Measurements from ENCODE around the gene SCAMP1. TPM values are rescaled to one million over a fixed set of nuclear protein-coding genes. Genes with fewer than 3 reads are reported as not detected.

SCAMP1 gene
- total RNA-seq, 1 donor from 2014 or later: 23.9 TPM

DNA sequence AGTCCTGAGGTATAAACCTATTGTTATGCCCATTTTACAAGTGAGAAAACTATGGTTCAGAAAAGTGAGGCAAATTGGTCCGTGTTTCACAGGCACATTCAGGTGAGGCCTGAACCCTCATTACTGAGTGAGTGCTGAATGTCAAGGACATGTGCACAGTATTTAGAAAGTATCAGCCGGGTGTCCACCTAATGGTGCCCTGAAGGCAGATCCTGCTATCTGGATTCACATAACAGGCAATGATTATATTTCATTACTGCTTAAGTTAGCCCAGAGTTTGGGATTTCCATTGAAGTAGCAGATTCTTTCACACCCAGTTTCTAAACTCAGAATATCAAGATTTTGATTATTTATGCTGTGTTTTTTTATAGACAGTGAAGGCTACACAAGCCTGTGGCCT lies 145.4 kb downstream of the SCAMP1 start:
- no peak for DNase-seq (ENCODE audit: low read depth)
- no peak overlapping the region for H3K4me3 ChIP-seq (ENCODE audit: low read depth, low read length)
- no peak for TF ChIP-seq CTCF (conservative IDR thresholded peaks at IDR 0.05; ENCODE audit: low read depth, low read length)

DNA sequence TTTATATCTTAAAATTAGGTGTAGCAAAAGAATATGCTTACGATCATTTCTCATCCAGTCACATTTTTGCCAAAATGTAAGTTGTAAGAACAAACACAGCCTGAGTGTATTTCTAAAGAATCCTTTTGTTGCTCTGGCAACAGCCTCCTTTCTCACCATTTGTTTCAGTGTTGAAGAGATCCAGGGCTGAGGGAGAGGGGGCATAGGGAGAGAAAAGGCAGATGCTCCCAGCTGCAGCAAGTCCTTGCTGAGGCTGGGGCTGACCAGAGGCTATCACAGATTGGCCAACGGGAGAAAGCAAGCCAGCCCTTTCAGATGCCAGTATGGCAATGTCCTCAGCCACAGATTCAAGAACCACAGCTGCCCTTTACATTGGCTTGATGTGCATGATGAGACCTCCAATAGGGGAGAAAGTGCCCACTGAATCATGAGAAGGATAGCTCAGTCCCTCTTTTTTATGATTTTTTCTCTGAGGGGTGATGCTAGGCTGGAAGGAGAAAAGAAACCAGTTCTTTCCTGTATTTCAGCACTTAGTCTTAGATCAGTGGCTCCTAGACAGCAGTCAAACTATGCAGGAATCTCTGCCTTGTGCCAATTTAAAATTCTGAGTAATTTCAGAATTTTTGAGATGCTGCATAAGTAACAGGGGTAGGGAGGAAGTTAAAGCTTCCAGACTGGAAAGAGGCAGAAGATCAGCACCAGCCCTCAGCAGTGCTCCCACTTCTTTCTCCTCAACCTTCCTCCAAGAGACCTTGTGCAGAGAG lies 146.0 kb downstream of the SCAMP1 start:
- H3K4me3 ChIP-seq (ENCODE audit: low read depth, low read length): no peak overlapping the region
- TF ChIP-seq CTCF (conservative IDR thresholded peaks at IDR 0.05; ENCODE audit: low read depth, low read length): no peak
- no peak for DNase-seq (ENCODE audit: low read depth)

- no peak for DNase-seq (ENCODE audit: low read depth)
- no peak overlapping the region for H3K4me3 ChIP-seq (ENCODE audit: low read depth, low read length)
- TF ChIP-seq CTCF (conservative IDR thresholded peaks at IDR 0.05; ENCODE audit: low read depth, low read length): no peak
Observed at GRCh38 chr5:78507531-78507930, 147.1 kb downstream of the SCAMP1 start.

DNA sequence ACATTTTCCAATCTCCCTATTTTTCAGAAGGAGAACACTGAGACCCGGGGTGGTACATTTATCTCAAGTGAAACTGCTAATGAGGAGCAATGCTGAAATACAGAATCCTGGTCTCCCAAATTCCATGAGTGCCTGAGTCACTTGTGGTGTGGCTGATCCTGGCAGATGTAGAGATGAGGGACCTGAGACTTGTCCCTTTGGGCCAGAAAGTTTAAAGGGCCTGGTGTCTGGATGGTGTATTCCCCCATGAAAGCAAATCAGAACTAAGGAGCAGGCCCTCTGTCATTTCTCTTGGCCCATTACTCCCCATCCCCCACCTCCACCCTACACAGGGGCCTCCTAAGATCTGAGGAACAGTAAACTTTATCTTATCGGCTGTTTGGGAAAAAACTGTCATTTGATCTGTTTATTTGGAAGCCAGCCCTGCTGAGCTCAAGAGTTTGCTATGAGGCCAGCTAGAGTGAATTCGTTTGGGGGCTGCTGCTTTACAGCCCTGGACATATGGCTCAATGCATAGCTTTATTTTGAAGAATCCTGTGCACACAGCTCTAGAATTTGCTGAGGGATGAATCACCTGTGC lies 147.9 kb downstream of the SCAMP1 start:
- no peak for DNase-seq (ENCODE audit: low read depth)
- no peak for TF ChIP-seq CTCF (conservative IDR thresholded peaks at IDR 0.05; ENCODE audit: low read depth, low read length)
- no peak overlapping the region for H3K4me3 ChIP-seq (ENCODE audit: low read depth, low read length)

DNA sequence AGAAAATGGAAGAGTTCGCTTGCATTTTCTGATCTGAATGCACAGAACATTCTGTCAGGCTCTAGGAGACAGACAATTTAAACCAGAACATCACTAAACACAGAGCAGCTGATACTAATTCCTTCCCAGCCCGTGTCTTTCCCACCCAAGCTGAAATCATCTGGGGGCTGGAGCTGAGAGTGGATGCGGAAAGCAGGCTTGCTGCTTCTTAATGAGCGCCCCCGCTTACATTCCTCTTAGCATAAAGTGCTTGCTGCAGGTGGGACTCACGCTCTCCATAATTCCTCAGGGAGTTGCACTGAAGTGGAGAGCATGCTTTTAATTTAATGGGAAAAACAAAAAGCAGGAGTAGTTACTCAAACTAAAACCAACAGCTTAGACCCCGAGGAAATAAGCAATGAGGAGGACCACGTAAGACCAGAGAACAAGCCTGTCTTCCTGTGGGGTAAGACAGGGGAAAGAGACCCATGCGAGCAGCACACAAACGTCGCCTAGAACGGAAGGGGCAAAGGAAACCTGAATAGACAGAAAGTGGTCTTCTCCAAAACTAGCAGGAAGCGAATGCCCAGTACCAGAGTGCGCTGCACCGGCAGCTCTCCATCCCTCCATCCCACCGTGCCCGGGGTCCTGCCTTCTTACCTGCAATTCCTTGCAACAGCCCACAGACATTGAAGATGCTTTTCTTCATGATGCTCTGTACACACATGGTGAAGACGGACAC lies 148.9 kb downstream of the SCAMP1 start:
- no peak overlapping the region for H3K4me3 ChIP-seq (ENCODE audit: low read depth, low read length)
- no peak for DNase-seq (ENCODE audit: low read depth)
- TF ChIP-seq CTCF (conservative IDR thresholded peaks at IDR 0.05; ENCODE audit: low read depth, low read length): no peak

- no peak for DNase-seq (ENCODE audit: low read depth)
- H3K4me3 ChIP-seq (ENCODE audit: low read depth, low read length): peak overlapping the region; percentile 42
- peak; percentile 35 for TF ChIP-seq CTCF (conservative IDR thresholded peaks at IDR 0.05; ENCODE audit: low read depth, low read length)
Observed at GRCh38 chr5:78509884-78510769, 149.7 kb downstream of the SCAMP1 start.
